Tibial nerve (tissue), 4 donors: Measurements from ENCODE around the gene SAXO1.

Source experiments
- CTCF ChIP-seq, 5 experiments: fragments of 200-600 bp in 3 of 5; fragments of 450-650 bp in 2 of 5; sonication (generic) in 3 of 5; IDR thresholded peaks; one replicate each; pipeline ENCODE4 v1.5.1; 2016 to 2019; ENCODE audit warnings: antibody characterized with exemption in 5 of 5, mild to moderate bottlenecking in 3 of 5, moderate library complexity in 2 of 5
- EP300 ChIP-seq, 2 donors: sonication (generic); formaldehyde crosslinking; IDR thresholded peaks; one replicate each; pipeline ENCODE4 v1.6.1; 2017; ENCODE audit warnings: antibody characterized with exemption in 2 of 2, mild to moderate bottlenecking in 1 of 2
- POLR2A ChIP-seq, 2 donors: fragments of 450-650 bp; IDR thresholded peaks; one replicate each; pipeline ENCODE4 v1.6.1; 2017; ENCODE audit warnings: antibody characterized with exemption in 2 of 2, mild to moderate bottlenecking in 2 of 2, moderate library complexity in 2 of 2

GRCh38 chr9:18920141-18921084 lies 112.6 kb downstream of the SAXO1 start:
- TF ChIP-seq CTCF (IDR thresholded peaks at IDR 0.05): no peak
- TF ChIP-seq EP300 (IDR thresholded peaks at IDR 0.05): no peak
- no peak for TF ChIP-seq POLR2A (IDR thresholded peaks at IDR 0.05)
